GM18505 (cell line): ENCODE measurements around the gene BLOC1S2.
A peak's percentile ranks its signal among the peaks of the same experiment; 100 is the strongest.

Experiments used
- ATAC-seq: cut with Tn5 transposase; IDR thresholded peaks from one replicate; pipeline ENCODE4 v1.9.1; 2021; ENCODE audit not compliant: unreplicated experiment
- POLR2A ChIP-seq: IDR thresholded peaks from 4 replicates; pipeline ENCODE4 v1.6.1; 2011; ENCODE audit warnings: borderline replicate concordance; ENCODE audit not compliant: insufficient read depth, insufficient read length; ENCODE audit errors: extremely low read depth

The BLOC1S2 gene

GRCh38 chr10:100267239-100268104, 19.0 kb downstream of the BLOC1S2 start, which contains the start of gene CWF19L1:
Gene CWF19L1, minus strand, starts transcription at chr10:100267638. Its CDS starts 45 bp downstream, at chr10:100267593.
- TF ChIP-seq POLR2A = peak; percentile 50

GRCh38 chr10:100265821-100266485, 20.5 kb downstream of the BLOC1S2 start:
- no peak for TF ChIP-seq POLR2A
- no peak for ATAC-seq

More at GRCh38 chr10:100267239-100268104, 19.0 kb downstream of the BLOC1S2 start, which contains the start of gene CWF19L1:
- ATAC-seq = no peak

DNA sequence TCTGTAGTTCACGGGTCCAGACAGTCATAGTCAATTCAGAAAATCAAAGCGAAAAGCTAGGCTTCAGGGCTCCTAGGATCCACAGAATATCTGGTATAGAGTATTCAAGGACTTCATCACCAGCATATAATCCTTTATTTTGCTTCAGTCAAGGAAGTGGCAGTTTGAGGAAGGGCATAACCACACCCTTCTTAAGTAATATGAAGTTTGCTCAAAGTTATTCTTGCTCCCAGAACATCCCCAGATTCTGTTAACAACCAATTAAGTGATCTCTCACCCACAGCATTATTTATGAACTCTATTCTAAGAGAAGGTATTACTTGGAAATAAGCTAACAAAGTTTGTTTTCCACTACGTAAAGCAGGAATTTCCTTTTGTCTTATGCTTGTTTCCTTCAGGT, 32.3 kb downstream of the BLOC1S2 start:
- ATAC-seq = no peak
- no peak for TF ChIP-seq POLR2A

DNA sequence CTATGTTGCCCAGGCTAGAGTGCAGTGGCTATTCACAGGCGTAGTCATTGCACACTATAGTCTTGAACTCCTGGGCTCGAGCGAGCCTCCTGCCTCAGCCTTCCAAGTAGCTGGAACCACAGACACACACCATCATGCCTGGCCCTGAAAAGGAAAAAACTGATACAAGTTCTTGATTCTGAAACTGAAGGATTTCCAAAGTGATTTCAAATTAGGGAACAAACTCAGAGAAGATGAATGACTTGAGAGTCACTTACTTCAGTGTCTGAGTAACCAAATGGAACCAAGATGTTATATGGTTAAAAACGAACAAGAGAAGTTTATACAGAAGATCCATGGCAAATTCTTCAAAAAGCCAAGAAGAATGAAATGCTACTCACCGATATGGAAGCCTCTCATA, 33.4 kb downstream of the BLOC1S2 start:
- ATAC-seq = no peak

DNA sequence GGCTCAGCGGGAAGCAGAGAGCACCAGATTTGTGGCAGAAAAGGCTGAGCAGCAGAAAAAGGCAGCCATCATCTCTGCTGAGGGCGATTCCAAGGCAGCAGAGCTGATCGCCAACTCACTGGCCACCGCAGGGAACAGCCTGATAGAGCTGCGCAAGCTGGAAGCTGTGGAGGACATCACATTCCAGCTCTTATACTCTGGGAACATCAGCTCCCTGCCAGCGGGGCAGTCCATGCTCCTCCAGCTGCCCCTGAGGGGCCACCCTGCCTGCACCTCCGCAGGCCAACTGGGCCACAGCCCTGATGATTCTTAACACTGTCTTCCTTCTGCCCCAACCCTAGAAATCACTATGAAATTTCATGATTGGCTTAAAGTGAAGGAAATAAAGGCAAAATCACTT, 37.7 kb downstream of the BLOC1S2 start:
- no peak for ATAC-seq
- no peak for TF ChIP-seq POLR2A

More for the DNA sequence above, 33.4 kb downstream of the BLOC1S2 start:
- no peak for TF ChIP-seq POLR2A

GRCh38 chr10:100245484-100246220, 40.8 kb downstream of the BLOC1S2 start:
- no peak for TF ChIP-seq POLR2A
- ATAC-seq = no peak

- TF ChIP-seq POLR2A = no peak
- no peak for ATAC-seq
These were observed 46.6 kb downstream of the BLOC1S2 start for GRCh38 chr10:100239851-100240250.

DNA sequence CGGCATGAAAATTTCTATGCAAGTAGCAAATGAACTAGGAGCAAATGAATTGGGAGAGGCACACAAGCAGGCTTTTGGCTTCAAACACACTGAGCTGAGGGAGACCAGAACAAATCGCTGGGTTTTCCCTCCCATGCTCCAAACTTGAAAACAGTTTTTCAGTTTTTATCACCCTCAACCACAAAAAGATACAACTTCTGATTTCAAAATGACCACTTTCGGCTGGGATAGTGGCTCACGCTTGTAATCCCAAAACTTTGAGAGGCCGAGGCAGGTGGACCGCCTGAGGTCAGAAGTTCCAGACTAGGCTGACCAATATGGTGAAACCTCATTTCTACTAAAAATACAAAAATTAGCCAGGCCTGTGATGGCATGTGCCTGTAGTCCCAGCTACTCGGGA, 48.1 kb downstream of the BLOC1S2 start:
- TF ChIP-seq POLR2A = no peak
- ATAC-seq = no peak

GRCh38 chr10:100232101-100232500, 54.4 kb downstream of the BLOC1S2 start:
- ATAC-seq = no peak
- no peak for TF ChIP-seq POLR2A

DNA sequence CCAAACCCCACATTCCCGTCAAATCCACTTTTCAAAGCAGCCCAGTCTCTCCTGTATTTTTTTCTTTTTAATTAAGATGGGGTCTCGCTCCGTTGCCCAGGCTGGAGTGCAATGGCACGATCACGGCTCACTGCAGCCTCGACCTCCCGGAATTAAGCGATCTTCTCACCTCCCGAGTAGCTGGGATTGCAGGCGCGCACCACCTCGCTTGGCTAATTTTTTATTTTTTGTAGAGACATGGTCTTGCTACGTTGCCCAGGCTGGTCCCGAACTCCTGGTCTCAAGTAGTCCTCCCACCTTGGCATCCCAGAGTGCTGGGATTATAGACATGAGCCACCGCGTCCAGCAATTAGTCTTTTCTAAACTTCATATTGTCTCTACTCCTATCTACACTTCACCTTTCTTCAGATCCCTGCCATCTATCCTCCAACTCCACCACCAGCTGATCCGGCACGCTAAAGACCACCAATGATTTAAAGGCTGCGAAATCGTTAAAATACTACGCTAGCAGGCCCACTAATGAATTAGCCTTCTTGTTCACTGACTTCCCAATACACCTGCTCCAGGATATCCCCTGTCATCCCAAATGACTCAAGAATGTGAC, 56.6 kb downstream of the BLOC1S2 start:
- TF ChIP-seq POLR2A = no peak
- no peak for ATAC-seq

DNA sequence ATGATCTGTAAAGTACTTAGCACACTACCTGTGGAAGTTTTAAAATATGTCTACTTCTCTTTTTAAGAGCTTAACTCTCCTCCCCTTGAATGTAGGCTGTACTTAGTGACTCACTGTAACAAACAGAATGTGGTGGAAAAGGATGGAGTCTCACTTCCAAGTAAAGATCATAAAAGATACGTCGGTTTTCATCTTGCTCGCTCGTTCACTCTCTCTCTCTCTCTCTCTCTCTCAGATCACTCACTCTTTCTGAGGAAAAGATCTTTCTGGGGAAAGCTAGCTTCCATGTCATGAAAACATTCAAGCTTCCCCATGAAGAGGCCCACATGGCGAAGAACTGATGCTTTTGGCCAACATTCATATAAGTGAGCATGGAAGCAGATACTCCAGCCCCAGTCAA, 62.6 kb downstream of the BLOC1S2 start:
- TF ChIP-seq POLR2A = no peak
- ATAC-seq = no peak
